ENCODE data around the gene PPP1R3F. TPM values are rescaled to one million over a fixed set of nuclear protein-coding genes. Genes with fewer than 3 reads are reported as not detected.

Gene PPP1R3F
- total RNA-seq, 1 experiment from 2014 or later: 1.6 TPM

DNA sequence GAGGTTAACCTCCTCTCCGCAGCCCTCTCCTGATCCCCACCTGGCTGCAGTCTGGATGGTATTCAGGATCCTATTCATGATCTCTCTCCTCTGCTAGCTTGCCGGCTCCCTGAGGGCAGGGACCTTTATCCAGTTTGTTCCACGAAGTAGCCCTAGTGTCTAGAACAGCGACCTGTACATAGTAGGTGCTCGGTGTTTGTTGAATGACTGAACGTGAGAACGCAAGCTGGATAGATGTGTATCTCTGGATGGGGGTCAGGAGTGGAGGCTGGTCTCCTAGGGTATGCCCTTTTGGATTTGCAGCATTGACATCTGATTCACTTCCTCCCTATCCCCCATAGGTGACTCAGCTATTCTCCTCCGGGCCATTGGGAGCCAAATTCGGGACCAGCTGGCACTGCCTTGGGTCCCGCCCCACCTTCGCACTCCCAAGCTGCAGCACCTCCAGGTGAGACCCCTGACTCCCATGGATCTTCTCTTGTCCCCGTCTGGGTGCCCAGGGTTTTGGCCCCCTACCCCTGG is 27.0 kb upstream of the PPP1R3F start:
- Histone ChIP-seq H3K36me3 (ENCODE audit: control insufficient read depth in 1 of 2, insufficient read depth in 2 of 2, low read length in 2 of 2) (no peaks in the 10 kb centered on the region), H3K4me2 (ENCODE audit: low read length) (peak overlapping the region; percentile 17; the same call in 1 of the 2 replicates), H3K9me2 (ENCODE audit: insufficient read depth) (no peaks in the 10 kb centered on the region), H2AFZ (ENCODE audit: low read depth, low read length, poor library complexity, severe bottlenecking) (no peak overlapping the region), H3K27me3 (ENCODE audit: insufficient read depth, low read length) (no peaks in the 10 kb centered on the region), H3K4me3 (replicated peaks in 1 of 2; ENCODE audit: low read depth in 1 of 2, low read length in 2 of 2) (no peak overlapping the region), H3K9me3 (ENCODE audit: control insufficient read depth in 1 of 2, insufficient read depth in 1 of 2, low read depth in 1 of 2, low read length in 2 of 2) (no peaks in the 10 kb centered on the region), H3K27ac (ENCODE audit: low read depth, low read length) (no peak overlapping the region), H3K9ac (ENCODE audit: low read length) (no peak overlapping the region), H4K20me1 (ENCODE audit: insufficient read depth) (no peaks in the 10 kb centered on the region), H3K4me1 (ENCODE audit: control insufficient read depth in 1 of 2, insufficient read depth in 2 of 2, low read length in 2 of 2) (peaks cover 0 to 8% of the 10 kb centered on the region in 2 experiments; a peak in 1 of 4 replicates), H3K79me2 (ENCODE audit: insufficient read depth, low read length) (no peaks in the 10 kb centered on the region)
- DNase-seq (ENCODE audit: low read depth, low spot score) (no peak), ATAC-seq (no peak)
- ChIA-PET RAD21 (ENCODE audit: low non-redundant PET in 1 of 2, low total read pairs in 2 of 2, uncharacterized antibody in 2 of 2, unreplicated experiment in 2 of 2) (no interaction called here), POLR2A (no interaction called here), CTCF (no interaction called here)
- intact Hi-C loops (cut with micrococcal nuclease): no loop called here
- no TSS peak for BruUV-seq (replicated peaks)
- TF ChIP-seq SRF (IDR thresholded peaks at IDR 0.05; ENCODE audit: low read depth) (no peak), CBX3 (IDR thresholded peaks at IDR 0.05; ENCODE audit: low read depth) (no peak), ZFX (IDR thresholded peaks at IDR 0.05) (no peak), CEBPB (IDR thresholded peaks at IDR 0.05; ENCODE audit: low read depth) (no peak), ATF3 (IDR thresholded peaks at IDR 0.05) (no peak), ELF1 (IDR thresholded peaks at IDR 0.05; ENCODE audit: borderline replicate concordance, low read depth) (no peak), CTCF (IDR thresholded peaks at IDR 0.05 in 2 of 3, conservative IDR thresholded peaks at IDR 0.05 in 1 of 3; ENCODE audit: borderline replicate concordance in 1 of 3, insufficient read depth in 1 of 3, low read depth in 2 of 3, low read length in 2 of 3) (no peak), FOSL1 (IDR thresholded peaks at IDR 0.05; ENCODE audit: low read depth) (no peak), EZH2phosphoT487 (IDR thresholded peaks at IDR 0.05; ENCODE audit: borderline replicate concordance) (no peak)

DNA sequence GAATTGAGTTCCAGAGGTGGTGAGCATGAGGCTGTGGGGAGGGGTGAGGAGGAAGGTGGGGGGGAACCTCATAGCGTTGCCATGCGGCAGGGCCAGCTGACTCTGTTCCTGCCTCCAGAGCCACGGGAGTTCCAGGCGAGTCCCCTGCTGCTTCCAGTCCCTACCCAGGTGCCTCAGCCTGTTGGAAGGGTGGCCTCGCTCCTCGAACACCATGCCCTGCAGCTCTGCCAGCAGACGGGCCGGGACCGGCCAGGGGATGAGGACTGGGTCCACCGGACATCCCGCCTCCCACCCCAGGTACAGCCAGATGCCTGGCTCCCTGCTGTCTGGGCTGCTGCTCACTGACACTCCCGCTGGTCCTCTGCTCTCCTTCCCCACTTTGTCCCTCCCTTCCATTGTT is 26.4 kb upstream of the PPP1R3F start:
- Histone ChIP-seq H3K79me2 (ENCODE audit: insufficient read depth, low read length) (no peaks in the 10 kb centered on the region), H4K20me1 (ENCODE audit: insufficient read depth) (no peaks in the 10 kb centered on the region), H3K9me2 (ENCODE audit: insufficient read depth) (no peaks in the 10 kb centered on the region), H3K4me3 (replicated peaks in 1 of 2; ENCODE audit: low read depth in 1 of 2, low read length in 2 of 2) (no peak overlapping the region), H3K9me3 (ENCODE audit: control insufficient read depth in 1 of 2, insufficient read depth in 1 of 2, low read depth in 1 of 2, low read length in 2 of 2) (no peaks in the 10 kb centered on the region), H3K27ac (ENCODE audit: low read depth, low read length) (no peak overlapping the region), H3K4me1 (ENCODE audit: control insufficient read depth in 1 of 2, insufficient read depth in 2 of 2, low read length in 2 of 2) (peaks cover 0 to 8% of the 10 kb centered on the region in 2 experiments; a peak in 1 of 4 replicates), H2AFZ (ENCODE audit: low read depth, low read length, poor library complexity, severe bottlenecking) (no peak overlapping the region), H3K9ac (ENCODE audit: low read length) (no peak overlapping the region), H3K36me3 (ENCODE audit: control insufficient read depth in 1 of 2, insufficient read depth in 2 of 2, low read length in 2 of 2) (no peaks in the 10 kb centered on the region), H3K4me2 (ENCODE audit: low read length) (no peak overlapping the region), H3K27me3 (ENCODE audit: insufficient read depth, low read length) (no peaks in the 10 kb centered on the region)
- ATAC-seq: no peak
- intact Hi-C loops (cut with micrococcal nuclease): no loop called here
- BruUV-seq (replicated peaks): no TSS peak
- ChIA-PET POLR2A (no interaction called here), RAD21 (ENCODE audit: low non-redundant PET in 1 of 2, low total read pairs in 2 of 2, uncharacterized antibody in 2 of 2, unreplicated experiment in 2 of 2) (no interaction called here), CTCF (no interaction called here)
- no peak for DNase-seq (ENCODE audit: low read depth, low spot score)
- TF ChIP-seq POLR2AphosphoS5 (IDR thresholded peaks at IDR 0.05; ENCODE audit: low read depth, low read length) (no peak), JUND (IDR thresholded peaks at IDR 0.05) (no peak), ZFX (IDR thresholded peaks at IDR 0.05) (no peak), REST (IDR thresholded peaks at IDR 0.05; ENCODE audit: low read depth) (no peak), POLR2A (IDR thresholded peaks at IDR 0.05; ENCODE audit: borderline replicate concordance, extremely low read depth, insufficient read depth, insufficient read length) (no peak), EZH2phosphoT487 (IDR thresholded peaks at IDR 0.05; ENCODE audit: borderline replicate concordance) (no peak), SRF (IDR thresholded peaks at IDR 0.05; ENCODE audit: low read depth) (no peak), EZH2 (IDR thresholded peaks at IDR 0.05) (no peak), CBX3 (IDR thresholded peaks at IDR 0.05; ENCODE audit: low read depth) (no peak), FOSL1 (IDR thresholded peaks at IDR 0.05; ENCODE audit: low read depth) (no peak), TCF7L2 (IDR thresholded peaks at IDR 0.05; ENCODE audit: borderline replicate concordance, extremely low read depth, insufficient read depth, insufficient read length) (no peak)

Measured in HCT116 (cell line).